Cardiac muscle cell (in vitro differentiated cells and primary cell): ENCODE results near the gene CSF2. TPM values are rescaled to one million over a fixed set of nuclear protein-coding genes. Genes with fewer than 3 reads are reported as not detected.

ENCODE experiments used
- DNase-seq, 2 donors: peaks; one replicate each; pipeline versions ENCODE4 v3.0.0 to v3.0.0-alpha.2; 2010 to 2017; ENCODE audit warnings: low read depth in 1 of 2, low spot score in 1 of 2
- H3K27ac ChIP-seq: fragments of 200-600 bp; sonication (generic); 2 replicates; pipeline ENCODE4 v1.5.1; 2016
- H3K27me3 ChIP-seq: fragments of 200-600 bp; sonication (generic); 2 replicates; pipeline ENCODE4 v1.6.0; 2016; ENCODE audit warnings: control low read depth
- H3K36me3 ChIP-seq: fragments of 200-600 bp; sonication (generic); 2 replicates; pipeline ENCODE4 v1.5.1; 2016; ENCODE audit warnings: control low read depth
- H3K4me1 ChIP-seq: fragments of 200-600 bp; sonication (generic); 2 replicates; pipeline ENCODE4 v1.8.1; 2017; ENCODE audit warnings: low read depth, mild to moderate bottlenecking, mixed run types
- H3K4me3 ChIP-seq: fragments of 200-600 bp; sonication (generic); 2 replicates; pipeline ENCODE4 v1.5.1; 2016; ENCODE audit warnings: mild to moderate bottlenecking
- H3K9me3 ChIP-seq: fragments of 200-600 bp; sonication (generic); 2 replicates; pipeline ENCODE4 v1.5.1; 2017; ENCODE audit warnings: low read depth, mild to moderate bottlenecking, control low read depth
- CTCF ChIP-seq: IDR thresholded peaks from 2 replicates; pipeline ENCODE4 v1.5.1; 2012; ENCODE audit warnings: low read depth, mild to moderate bottlenecking, low read length
- polyA plus RNA-seq: library from polyadenylated mRNA; unstranded; fragments of >200 nt; fragmentation: Nextera tagmentation; extraction: Ambion mirVana; gene quantifications from 2 replicates; pipeline ENCODE4 v1.2.1, GENCODE V29; 2016
- total RNA-seq: library from RNA; depleted of rRNA; stranded (reverse); fragments of >200 nt; gene quantifications from 2 replicates; pipeline ENCODE4 v1.2.3, GENCODE V29; 2016

CSF2 gene
- total and polyA plus RNA-seq, 2 experiments from 2014 or later, result not detected

GRCh38 chr5:132076202-132076830 is 2.7 kb downstream of the CSF2 start:
- H3K9me3 ChIP-seq, result no peaks in the 10 kb centered on the region
- no peak for TF ChIP-seq CTCF
- DNase-seq, result no peak
- H3K4me3 ChIP-seq, result no peak overlapping the region
- H3K36me3 ChIP-seq, result no peaks in the 10 kb centered on the region
- no peaks in the 10 kb centered on the region for H3K27me3 ChIP-seq
- H3K4me1 ChIP-seq, result no peaks in the 10 kb centered on the region
- H3K27ac ChIP-seq, result no peak overlapping the region

GRCh38 chr5:132076983-132077382 is 3.4 kb downstream of the CSF2 start:
- Histone ChIP-seq H3K27me3 (no peaks in the 10 kb centered on the region), H3K9me3 (no peaks in the 10 kb centered on the region), H3K27ac (no peak overlapping the region), H3K4me1 (no peaks in the 10 kb centered on the region), H3K4me3 (no peak overlapping the region), H3K36me3 (no peaks in the 10 kb centered on the region)
- no peak for TF ChIP-seq CTCF
- DNase-seq, result no peak

GRCh38 chr5:132079081-132079480 is 5.5 kb downstream of the CSF2 start:
- Histone ChIP-seq H3K4me3 (no peak overlapping the region), H3K9me3 (no peaks in the 10 kb centered on the region), H3K4me1 (no peaks in the 10 kb centered on the region), H3K27ac (no peak overlapping the region), H3K36me3 (no peaks in the 10 kb centered on the region), H3K27me3 (no peaks in the 10 kb centered on the region)
- TF ChIP-seq CTCF, result no peak
- no peak for DNase-seq

GRCh38 chr5:132079619-132080018 is 6.0 kb downstream of the CSF2 start:
- H3K4me3 ChIP-seq, result no peak overlapping the region
- no peaks in the 10 kb centered on the region for H3K4me1 ChIP-seq
- no peaks in the 10 kb centered on the region for H3K36me3 ChIP-seq
- H3K9me3 ChIP-seq, result no peaks in the 10 kb centered on the region
- TF ChIP-seq CTCF, result no peak
- no peaks in the 10 kb centered on the region for H3K27me3 ChIP-seq
- no peak for DNase-seq
- H3K27ac ChIP-seq, result no peak overlapping the region

- Histone ChIP-seq H3K9me3 (no peaks in the 10 kb centered on the region), H3K4me3 (no peak overlapping the region), H3K36me3 (no peaks in the 10 kb centered on the region), H3K27me3 (no peaks in the 10 kb centered on the region), H3K4me1 (no peaks in the 10 kb centered on the region), H3K27ac (no peak overlapping the region)
- no peak for DNase-seq
- no peak for TF ChIP-seq CTCF
These were observed 7.0 kb downstream of the CSF2 start for GRCh38 chr5:132080595-132080994.
